HuH-7 (cell line): ENCODE results near the gene UBAC2.

Source experiments
- DNase-seq: peaks from one replicate; pipeline ENCODE4 v3.0.0; 2011; ENCODE audit warnings: low spot score

UBAC2 gene

GRCh38 chr13:99418103-99418842 is 217.6 kb downstream of the UBAC2 start:
- no peak for DNase-seq

DNA sequence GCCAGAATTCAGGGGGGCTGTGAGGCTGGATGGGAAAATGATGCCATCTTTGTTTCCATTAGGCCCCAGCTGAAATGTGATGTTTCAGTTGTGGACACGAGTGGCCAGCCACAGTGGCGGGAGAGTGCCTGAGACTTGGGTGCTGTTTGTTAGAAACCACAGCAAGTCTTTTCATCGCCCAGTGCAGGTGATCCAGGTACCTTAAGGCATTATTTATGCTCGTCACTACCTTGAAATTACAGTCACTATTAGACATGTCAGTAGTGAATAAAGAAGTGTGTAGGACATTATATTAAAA is 218.1 kb downstream of the UBAC2 start:
- DNase-seq: no peak

GRCh38 chr13:99419591-99420243 is 219.1 kb downstream of the UBAC2 start:
- DNase-seq: no peak

DNA sequence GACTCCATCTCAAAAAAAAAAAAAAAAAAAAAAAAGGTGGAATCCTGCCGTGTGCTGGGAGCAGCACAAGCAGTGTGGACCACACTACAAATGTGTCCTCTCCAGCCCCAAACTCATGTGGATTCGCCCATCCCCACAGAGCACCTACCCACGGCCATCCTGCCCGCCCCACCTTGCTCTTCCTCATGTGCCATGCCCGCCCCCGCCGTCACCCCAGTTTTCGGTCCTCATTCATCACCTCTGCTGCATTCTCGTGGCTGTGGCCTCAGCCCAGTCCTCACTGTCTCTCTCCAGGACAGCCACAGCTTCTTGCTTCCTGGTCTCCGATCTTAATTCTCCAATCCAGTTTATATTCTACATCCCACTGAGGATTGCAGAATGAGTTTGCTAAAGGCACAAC is 220.6 kb downstream of the UBAC2 start:
- DNase-seq: no peak

GRCh38 chr13:99421758-99422585 is 221.3 kb downstream of the UBAC2 start:
- DNase-seq: no peak

DNA sequence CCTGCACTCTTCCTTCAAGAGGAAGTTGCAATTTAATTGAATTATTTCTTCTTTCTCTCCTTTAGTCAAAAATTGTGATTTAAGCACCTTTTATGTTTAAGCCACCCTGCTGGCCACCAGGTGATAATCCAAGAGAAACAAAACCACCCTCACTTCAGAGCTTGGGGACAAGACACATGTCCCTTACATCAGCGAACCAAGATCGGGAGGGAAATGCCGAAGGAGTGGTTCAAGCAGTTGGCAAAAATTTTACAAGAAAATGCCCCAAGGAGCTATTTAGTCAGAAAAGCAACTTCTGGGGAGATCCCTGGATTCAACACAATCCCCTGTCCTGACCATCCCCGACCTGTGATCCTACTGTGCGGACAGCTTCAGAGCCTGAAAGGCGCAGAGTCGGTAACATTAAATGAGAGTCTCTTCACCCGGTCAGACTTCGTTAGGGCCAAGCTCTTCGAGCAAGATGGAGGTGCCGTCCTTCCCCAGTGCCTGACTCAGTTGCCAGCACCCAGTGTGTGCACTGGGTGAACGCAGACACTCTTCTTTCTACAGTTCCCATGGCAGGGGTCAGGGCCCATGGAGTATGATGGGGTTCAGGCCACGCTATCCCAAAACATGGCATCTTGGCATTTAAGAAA is 222.0 kb downstream of the UBAC2 start:
- no peak for DNase-seq

DNA sequence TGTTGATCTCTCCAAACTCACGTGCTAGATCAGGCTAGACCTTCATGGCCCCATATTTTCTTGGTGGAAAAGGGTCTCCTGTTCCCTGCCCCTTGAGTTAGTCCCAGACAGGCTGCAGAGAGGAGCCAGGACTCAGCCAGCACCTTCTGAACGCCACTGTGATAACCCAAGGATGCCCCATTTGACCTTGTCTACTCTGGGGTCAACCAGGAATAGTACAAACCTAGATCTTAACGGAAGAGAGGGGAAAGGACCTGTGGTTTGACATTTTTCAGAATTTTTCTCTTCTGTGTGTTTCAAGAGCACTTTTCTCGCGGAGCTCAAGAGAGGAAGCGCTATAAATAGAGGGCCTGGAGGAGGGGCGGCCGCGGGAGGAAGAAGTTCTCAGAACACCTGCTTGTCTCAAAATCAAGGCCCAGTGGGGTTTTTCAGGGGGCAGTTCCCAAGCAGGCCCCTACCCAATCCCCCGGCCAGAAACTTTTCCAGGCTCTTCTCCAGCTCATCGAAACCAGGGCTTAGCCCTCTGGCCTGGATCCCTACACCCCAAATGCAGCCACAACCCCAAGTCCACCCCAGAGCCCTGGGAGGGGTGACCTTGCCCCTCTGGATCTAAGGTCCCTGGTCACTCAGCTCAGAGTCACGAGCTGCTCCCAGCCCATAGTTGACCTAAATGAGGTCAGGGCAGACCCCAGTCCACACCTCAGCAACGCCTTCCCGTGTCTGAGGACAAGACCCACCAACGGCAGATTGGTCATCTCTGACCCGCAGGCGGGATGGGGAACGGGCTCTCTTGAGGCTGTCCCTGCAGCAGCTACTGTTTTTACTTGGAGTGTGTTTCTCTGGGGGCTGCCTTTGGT is 225.1 kb downstream of the UBAC2 start:
- DNase-seq: no peak

- no peak for DNase-seq
These were observed 225.8 kb downstream of the UBAC2 start for GRCh38 chr13:99426426-99426825.

DNA sequence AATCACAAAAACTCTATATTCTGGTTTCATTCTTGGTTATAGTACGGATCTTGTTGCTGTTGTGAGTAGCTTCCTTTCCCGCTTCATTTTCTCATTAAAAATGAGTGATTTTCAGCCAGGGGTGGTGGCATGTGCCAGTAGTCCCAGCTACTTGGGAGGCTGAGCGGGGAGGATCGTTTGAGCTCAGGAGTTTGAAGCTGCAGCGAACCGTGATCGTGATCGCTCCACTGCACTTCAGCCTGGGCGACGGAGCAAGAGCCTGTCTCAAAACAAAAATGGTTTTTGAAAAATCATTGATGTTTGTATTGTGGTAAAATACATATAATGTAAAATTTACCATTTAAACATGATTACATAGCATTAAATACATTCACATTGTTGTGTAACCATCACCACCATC is 229.0 kb downstream of the UBAC2 start:
- no peak for DNase-seq

GRCh38 chr13:99431927-99432608 is 231.4 kb downstream of the UBAC2 start:
- DNase-seq: no peak

DNA sequence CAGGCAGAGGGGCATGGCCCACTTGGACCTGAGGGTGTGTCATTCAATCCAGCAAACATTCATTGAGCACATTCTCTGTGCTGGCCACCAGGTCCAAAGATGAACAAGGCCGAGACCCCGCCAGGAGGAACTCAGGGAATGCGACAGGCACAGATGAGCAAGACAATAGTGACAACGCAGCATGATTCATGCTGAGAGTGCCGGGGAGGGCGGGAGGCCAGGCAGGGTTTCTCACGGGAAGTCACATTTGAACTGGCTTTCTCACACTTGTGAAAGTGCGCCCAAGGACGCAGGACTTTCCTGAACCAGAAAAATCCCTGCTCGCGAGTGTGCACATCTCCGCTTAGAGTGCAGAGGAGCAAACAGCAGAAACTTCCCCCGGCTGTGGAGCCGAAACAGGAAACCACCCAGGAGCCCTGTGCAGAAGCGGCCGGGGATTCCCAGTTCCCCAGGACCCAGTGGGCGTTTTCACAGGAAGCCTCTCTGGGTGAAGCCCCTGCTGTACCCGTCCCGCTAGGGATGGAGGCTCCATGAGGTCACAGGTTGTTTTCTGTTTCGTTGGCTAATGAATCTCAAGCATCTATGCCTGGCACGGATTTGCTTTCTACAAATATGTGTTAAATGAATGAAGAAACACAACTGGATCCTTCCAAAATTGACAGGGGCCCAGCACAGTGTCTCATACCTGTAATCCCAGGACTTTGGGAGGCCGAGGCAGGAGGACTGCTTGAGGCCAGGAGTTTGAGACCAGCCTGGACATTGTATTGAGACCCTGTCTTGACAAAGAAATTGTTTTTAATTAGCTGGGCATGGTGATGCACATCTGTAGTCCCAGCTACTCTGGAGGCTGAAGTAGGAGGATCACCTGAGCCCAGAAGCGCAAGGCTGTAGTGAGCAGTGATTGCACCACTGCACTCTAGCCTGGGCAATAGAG is 232.2 kb downstream of the UBAC2 start:
- DNase-seq: no peak

DNA sequence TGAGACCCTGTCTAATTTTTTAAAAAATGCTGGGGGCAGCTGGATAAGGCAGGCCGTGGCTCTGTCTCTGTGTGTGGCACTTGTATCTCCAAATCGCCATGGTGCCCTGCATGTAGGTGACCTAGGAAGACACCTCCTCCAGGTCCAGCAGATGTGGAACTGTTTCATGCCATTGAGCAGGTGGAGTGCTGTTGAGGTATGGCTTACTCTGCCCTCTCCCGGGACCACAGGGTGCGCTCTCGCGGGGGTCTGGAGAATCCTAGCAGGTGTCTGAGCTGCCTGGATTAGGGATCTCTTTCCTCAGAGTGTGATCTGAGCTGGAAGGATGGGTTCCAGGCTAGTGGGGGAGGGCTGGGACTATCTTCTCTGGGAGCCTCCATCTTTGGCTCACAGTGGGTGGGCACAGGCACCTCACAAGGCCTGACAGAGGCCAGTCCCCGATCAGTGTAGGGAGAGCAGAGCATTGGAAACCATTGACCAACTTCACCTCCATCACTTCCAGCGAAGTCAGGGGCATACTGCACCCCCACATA is 233.0 kb downstream of the UBAC2 start:
- DNase-seq: no peak

DNA sequence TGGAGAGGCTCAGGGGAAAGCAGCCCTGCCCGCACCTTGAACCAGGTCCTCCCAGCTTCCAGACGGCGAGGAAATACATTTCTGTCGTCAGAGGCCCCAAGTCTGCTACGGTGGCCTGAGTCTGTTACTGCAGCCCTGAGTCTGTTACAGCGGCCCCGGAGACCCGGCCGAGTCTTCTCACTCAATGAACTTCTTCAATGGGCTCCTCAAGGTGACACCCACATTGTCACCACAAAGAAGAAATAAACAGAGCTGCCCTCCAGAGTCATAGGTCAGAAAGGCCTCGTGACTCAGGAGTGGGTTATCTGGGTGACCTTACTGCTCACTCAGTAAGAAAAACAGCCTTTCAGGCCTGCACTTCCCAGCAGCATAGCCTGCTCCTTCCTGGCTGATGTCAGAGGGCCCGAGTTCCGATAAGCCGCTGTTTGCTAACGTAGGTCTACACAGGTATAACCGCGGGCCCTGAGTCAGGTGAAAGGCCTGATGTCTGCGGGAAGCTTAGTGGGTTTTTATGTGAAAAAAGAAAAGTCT is 233.7 kb downstream of the UBAC2 start:
- no peak for DNase-seq

- no peak for DNase-seq
These were observed 234.5 kb downstream of the UBAC2 start for GRCh38 chr13:99435116-99435515.

DNA sequence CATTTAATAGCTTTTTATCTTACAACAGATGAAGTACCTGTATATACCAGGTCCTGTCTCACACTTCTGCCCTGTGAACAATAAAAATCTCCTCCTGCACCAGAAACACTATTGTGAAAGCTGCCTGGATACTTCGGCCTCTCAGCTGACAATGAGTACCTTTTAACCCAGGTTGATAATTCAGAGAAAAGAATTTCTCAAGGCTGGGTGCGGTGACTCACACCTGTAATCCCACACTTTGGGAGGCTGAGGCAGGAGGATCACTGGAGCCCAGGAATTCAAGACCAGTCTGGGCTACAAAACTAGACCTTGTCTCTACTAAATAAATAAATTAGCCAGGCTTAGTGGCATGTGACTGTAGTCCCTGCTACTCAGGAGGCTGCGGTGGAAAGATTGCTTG is 235.3 kb downstream of the UBAC2 start:
- DNase-seq: no peak
